ENCODE results near the gene ANAPC2. TPM values are rescaled to one million over a fixed set of nuclear protein-coding genes. Genes with fewer than 3 reads are reported as not detected.

The ANAPC2 gene
- total RNA-seq, 1 donor from 2014 or later = 15.1 TPM

GRCh38 chr9:137193771-137194170 lies 5.4 kb upstream of the ANAPC2 start:
- DNase-seq (ENCODE audit: low read depth in 2 of 2) = no peak

GRCh38 chr9:137192859-137193258 lies 4.5 kb upstream of the ANAPC2 start:
- no peak for DNase-seq (ENCODE audit: low read depth in 2 of 2)

DNA sequence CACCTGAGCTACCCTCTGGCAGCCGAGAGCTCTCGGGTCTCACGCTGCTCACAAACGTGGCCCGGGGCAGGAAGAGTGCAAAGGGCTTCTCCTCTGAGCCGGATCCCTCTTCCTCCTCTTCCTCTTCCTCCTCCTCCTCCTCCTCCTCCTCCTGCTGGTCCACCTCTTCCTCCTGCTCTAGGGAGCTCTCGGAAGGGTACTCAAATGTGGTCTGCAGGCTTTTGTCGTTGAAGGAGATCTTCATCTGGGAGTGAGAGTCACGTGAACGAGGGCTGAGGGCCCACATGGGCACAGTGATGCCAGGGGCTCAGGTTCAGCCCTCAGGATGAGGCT lies 4.1 kb upstream of the ANAPC2 start:
- no peak for DNase-seq (ENCODE audit: low read depth in 2 of 2)

GRCh38 chr9:137191691-137192447 lies 3.5 kb upstream of the ANAPC2 start:
- DNase-seq (ENCODE audit: low read depth in 2 of 2) = no peak

- no peak for DNase-seq (ENCODE audit: low read depth in 2 of 2)
Observed at GRCh38 chr9:137191245-137191644, 2.9 kb upstream of the ANAPC2 start.

DNA sequence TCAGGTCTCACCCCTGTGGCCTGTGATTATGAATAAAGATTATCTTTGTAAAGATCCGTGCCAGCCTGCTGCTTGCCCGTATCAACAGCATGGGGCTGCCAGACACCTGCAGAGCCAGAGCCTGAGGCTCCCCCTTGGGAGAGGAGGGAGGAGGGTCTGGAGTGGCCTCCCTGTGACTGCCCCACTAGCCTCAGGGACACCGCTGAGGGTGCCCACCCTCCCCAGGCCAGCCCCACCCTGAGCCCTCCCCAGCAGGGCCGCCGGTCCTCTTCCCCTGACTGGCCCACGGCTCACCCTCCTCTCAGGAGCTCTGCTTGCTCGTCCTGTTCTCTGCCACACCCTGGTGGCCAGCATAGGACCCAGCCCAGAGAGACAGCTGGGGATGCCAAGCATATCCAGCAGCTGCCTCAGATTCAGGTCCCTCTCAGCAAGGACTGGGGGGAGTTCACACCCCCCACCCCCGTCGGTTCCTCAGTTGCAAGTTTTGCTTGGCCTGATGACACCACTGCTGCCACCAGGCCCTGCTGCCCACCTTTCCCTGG lies 2.0 kb upstream of the ANAPC2 start:
- no peak for DNase-seq (ENCODE audit: low read depth in 2 of 2)

DNA sequence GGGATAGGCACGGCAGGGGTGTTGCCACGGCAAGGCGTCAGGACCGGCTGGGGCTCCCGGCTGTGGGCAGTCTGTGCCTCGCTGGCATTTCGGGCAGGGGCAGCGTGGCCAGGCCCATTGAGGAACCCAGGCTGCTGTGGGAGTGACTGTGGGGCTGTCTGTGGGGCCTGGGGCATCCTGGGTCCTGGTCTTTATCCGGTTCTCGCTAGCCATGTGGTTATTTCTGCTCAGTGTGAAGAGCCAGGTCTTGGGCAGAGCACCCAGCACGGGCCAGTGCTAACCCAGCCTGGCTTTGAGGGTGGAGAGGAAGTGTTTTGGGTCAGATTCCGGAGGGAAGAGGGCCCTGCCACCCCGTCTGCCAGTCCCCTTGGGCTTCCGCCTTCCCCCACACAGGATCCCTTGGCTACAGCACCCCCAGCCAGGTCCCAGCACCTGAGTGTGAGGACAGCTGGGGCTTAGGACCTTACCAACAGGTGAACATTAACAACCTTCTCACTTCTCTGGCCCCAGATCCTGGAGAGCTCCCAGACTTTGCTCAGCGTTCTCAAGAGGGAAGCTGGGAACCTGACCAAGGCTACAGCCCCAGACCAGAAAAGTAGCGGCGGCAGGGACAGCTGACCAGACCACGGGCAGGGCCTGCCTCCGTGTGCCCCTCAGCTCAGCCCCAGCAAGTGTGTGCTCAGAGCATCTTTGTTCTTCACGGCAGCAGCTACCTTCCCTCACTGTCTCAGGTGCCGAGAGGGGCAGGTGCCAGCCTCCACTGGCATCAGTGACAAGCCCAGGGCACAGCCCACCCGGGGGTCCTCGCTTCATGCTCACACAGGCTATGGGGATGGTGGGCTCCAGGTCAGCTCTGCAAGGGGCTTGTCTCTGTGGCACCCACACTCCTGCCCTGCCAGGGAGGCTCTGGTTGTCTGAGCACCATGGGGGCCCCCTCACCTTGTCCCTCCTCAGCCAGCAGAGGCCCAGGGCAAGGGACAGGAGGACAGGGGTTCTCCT lies 1.2 kb upstream of the ANAPC2 start:
- DNase-seq (ENCODE audit: low read depth in 2 of 2) = no peak

DNA sequence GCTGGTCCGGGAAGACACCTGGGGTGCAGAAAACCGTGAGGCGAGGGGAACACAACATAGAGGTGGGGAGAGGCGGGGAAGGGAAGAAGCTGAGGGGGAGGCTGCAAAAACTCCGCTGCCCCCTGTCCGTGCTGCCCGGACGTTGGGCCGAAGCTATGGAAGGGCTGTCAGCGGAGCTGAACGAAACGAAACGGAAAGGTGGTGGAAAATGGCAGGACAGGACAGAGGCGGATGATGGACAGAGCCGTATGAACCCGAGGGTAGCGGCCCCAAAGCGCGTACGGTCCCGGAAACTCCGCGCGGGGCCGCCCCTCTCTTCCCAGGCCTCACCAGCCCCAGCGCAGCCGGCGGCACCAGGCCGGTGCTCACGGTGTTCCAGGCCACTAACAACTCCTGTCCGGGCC lies 272 bp downstream of the ANAPC2 start:
- no peak for DNase-seq (ENCODE audit: low read depth in 2 of 2)

GRCh38 chr9:137187386-137187785 lies 974 bp downstream of the ANAPC2 start:
- DNase-seq (ENCODE audit: low read depth in 2 of 2) = no peak

- no peak for DNase-seq (ENCODE audit: low read depth in 2 of 2)
Observed at GRCh38 chr9:137186385-137186784, 2.0 kb downstream of the ANAPC2 start.

DNA sequence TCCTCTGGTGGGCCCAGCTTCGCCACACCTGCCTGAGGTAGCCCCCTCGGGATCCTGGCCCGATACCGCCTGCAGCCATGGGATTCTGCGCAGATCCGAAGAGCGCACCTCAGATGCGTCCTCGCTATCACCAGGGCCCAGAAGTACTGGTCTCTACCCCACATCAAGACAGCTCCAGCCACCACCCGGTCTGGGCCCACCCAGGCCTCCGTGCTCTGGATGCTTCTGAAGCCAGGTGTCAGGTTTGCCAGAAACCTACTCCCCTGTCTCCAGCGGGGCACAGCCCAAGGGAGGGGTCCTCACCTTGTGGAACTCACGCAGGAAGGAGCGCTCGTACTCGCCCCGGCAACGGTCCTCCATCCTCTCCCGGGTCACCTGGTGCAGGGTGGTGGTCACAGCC lies 2.4 kb downstream of the ANAPC2 start:
- no peak for DNase-seq (ENCODE audit: low read depth in 2 of 2)

- no peak for DNase-seq (ENCODE audit: low read depth in 2 of 2)
Observed at GRCh38 chr9:137184881-137185660, 3.3 kb downstream of the ANAPC2 start.

DNA sequence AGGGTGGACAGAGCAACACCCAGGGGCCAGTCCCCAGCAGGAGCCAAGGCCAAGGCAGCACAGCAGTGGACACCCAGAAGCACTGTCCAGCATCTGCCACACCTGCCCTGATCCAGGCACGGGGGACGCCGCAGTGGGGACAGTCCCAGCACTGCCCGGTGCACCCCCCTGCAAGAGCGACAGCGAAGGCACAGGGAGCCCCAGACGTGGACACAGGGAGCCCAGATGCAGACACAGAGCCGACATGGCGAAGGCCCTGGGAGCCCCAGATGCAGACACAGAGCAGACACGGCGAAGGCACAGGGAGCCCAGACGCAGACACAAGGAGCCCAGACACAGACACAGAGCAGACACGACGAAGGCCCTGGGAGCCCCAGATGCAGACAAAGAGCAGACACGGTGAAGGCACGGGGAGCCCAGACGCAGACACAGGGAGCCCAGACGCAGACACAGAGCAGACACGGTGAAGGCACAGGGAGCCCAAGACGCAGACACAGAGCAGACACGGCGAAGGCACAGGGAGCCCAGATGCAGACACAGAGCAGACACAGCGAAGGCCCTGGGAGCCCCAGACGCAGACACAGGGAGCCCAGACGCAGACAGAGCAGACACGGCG lies 4.3 kb downstream of the ANAPC2 start:
- DNase-seq (ENCODE audit: low read depth in 2 of 2) = no peak

DNA sequence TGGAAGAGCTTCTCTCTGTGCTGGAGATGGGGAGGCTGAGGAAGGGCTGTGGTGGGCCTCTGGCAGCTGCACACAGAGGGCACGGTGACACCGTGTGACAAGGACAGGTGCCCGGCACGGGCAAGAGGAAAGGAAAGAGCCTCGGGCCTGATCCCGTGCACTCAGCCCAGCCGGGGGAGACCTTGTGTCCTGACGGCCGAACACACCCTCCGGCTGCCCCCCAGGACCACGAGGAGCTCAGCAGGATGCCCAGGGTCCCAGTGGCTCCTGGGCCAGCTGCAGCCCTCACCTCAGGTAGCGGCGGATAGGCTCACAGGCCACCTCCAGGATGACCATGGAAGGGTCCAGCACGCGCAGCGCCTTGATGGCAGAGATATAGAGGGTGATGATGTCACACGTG lies 5.5 kb downstream of the ANAPC2 start:
- DNase-seq (ENCODE audit: low read depth in 2 of 2) = no peak

DNA sequence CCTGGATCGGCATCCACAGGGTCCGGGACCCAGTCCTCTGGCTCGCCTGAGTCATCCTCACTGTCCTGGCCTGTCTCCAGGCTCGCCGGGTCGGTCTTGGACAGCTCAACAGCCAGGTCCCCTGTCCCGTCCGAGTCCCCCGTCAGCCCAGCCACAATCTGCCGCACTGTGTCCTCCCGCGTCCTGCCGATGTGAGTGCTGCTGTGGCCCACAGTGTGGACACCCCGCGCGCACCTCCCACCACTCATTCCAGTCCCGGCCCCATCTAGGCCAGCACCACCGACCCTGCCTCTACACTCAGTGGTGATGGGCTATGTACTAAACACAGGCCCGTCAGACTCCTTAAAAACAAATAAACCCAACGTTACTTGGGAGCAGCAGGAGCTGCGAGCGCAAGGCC lies 6.7 kb downstream of the ANAPC2 start:
- DNase-seq (ENCODE audit: low read depth in 2 of 2) = no peak

DNA sequence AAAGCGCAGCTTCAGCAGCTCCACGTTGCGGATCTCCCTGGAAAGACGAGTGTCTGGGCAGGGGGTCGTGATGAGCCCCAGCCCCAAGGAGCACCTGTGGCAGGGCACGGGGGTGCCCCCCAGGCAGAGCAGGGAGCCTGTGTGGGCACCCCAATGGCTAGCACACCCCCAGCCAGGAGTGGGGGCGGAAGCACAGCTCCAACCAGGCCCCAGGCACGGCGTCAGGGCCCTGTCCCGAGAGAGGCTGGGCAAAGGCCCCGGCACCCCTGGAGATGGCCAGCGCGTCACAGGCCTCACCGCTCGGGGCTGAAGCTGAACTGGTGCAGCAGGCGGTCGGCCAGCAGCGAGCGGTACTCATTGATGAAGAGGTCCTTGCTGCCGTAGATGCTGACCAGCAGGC lies 7.9 kb downstream of the ANAPC2 start:
- no peak for DNase-seq (ENCODE audit: low read depth in 2 of 2)

DNA sequence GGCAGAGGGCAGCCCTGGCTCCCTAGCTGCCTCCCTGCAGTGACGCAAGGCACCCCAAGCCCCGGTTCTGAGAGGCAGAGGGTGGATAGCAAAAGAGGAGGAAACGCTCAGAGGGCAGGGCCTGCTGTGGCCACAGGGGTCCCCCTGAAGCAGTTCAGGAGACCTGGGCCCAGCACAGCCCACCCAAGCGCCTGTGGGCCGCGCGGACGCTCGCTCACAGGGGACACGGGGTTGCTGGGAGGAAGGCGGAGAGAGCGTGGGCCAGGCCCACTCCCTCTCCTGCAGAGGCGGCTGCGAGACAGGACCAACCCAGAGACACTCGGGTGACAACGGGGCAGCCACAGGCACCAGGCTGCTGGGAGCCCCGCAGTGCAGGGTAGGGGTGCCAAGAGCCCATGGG lies 8.6 kb downstream of the ANAPC2 start:
- DNase-seq (ENCODE audit: low read depth in 2 of 2) = no peak

- DNase-seq (ENCODE audit: low read depth in 2 of 2) = no peak
Observed at GRCh38 chr9:137178939-137179630, 9.3 kb downstream of the ANAPC2 start.

DNA sequence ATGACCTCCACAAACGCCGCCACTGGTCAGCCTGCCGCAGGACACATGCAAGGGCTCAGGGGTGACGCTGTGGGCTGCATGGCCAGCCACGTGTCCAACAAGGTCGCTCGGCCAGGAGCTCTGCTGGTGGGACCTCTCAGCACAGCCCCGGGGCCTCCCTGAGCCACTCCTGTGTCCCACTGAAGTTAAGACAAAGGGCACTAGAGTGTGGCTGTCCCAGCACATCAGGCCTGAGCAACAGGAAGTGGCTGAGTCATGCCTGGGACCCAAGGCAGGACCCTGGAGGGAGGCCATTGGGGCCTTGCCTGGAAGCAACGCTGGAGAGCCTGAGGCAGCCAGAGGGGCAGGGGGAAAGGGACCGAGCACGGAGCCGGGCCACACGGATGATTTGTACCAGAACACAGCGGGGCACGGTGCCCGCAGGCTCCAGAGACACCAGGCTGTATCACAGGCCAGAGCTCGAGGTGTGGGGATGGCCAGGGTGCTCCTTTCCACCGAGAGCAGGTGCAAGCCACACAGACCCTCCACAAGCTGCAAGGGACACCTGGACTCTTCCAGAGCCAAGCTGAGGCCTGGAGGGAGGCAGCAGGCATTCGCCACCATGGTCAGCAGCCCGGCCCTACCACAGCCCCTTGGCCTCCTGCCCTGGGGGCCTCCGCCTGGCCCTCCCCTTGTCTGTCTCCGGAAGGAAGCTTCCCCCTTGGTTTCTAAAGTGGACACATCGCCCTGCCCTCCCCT lies 10.0 kb downstream of the ANAPC2 start:
- DNase-seq (ENCODE audit: low read depth in 2 of 2) = peak in 1 of 2 donors; percentile 21
